NT2/D1 (cell line): ENCODE data around the gene LINGO1.

Experiments
- DNase-seq: peaks from one replicate; pipeline ENCODE4 v3.0.0-alpha.2; 2011; ENCODE audit warnings: low read depth, low spot score
- H3K27me3 ChIP-seq: 2 replicates; pipeline ENCODE4 v1.6.0; 2011; ENCODE audit warnings: mild to moderate bottlenecking; ENCODE audit not compliant: insufficient read length, insufficient read depth
- H3K36me3 ChIP-seq: 2 replicates; pipeline ENCODE4 v1.6.1; 2011; ENCODE audit warnings: mild to moderate bottlenecking, low read length, mixed read lengths; ENCODE audit not compliant: insufficient read depth, insufficient read length
- H3K4me1 ChIP-seq: 2 replicates; pipeline ENCODE4 v1.5.1; 2011; ENCODE audit not compliant: insufficient read depth, insufficient read length
- H3K4me3 ChIP-seq: 2 replicates; pipeline ENCODE4 v1.5.1; 2011; ENCODE audit warnings: low read depth; ENCODE audit not compliant: insufficient read length
- H3K9ac ChIP-seq: 2 replicates; pipeline ENCODE4 v1.6.0; 2011; ENCODE audit warnings: low read depth; ENCODE audit not compliant: insufficient read length
- H3K9me3 ChIP-seq: 2 replicates; pipeline ENCODE4 v1.5.1; 2011; ENCODE audit warnings: mild to moderate bottlenecking, low read length; ENCODE audit not compliant: insufficient read depth
- SUZ12 ChIP-seq: IDR thresholded peaks from 2 replicates; pipeline ENCODE4 v1.6.1; 2011; ENCODE audit not compliant: insufficient read length, insufficient read depth; ENCODE audit errors: extremely low read depth
- YY1 ChIP-seq: IDR thresholded peaks from 2 replicates; pipeline ENCODE4 v1.6.1; 2011; ENCODE audit not compliant: insufficient read length, insufficient read depth
- ZNF274 ChIP-seq: IDR thresholded peaks from 2 replicates; pipeline ENCODE4 v1.6.1; 2011; ENCODE audit warnings: mild to moderate bottlenecking, low read depth, low read length

LINGO1 gene

DNA sequence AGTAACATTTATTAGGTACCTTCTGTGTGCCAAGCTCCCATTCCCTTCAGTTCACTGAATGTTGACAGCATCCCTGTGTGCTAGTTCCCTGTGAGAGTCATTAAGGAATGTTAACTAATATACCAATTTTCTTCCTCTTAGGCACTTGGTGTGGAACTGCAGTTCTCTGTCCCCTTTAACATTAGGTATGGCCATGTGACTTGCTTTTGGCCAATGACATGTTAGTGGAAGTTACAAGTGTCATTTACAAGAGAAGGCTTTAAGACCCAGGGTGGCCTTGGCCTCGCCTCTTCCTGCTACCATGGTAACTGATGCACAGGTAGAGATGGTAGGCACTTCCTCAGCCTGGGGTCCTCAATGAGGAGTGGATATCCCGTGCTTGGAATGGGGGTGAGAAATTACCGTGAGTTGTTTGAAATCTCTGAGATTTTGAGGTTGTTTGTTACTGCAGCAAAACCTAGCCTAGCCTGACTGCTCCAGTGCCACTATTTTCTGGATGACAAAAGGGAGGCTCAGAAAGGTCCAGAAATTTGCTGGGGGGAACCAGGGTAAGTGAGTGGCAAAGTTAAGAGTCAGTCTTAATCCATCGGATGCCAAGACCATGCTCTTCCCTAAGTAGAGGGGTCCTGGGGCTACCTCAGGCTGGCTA lies 21.2 kb upstream of the LINGO1 start:
- no peak overlapping the region for H3K4me3 ChIP-seq
- no peaks in the 10 kb centered on the region for H3K36me3 ChIP-seq
- peaks cover 13% of the 10 kb centered on the region for H3K4me1 ChIP-seq
- H3K9ac ChIP-seq, result no peak overlapping the region
- no peak for DNase-seq
- peaks cover 13% of the 10 kb centered on the region; the same call in 1 of the 2 replicates for H3K9me3 ChIP-seq
- H3K27me3 ChIP-seq, result peaks cover under 1% of the 10 kb centered on the region
- TF ChIP-seq SUZ12, result no peak
- no peak for TF ChIP-seq ZNF274

DNA sequence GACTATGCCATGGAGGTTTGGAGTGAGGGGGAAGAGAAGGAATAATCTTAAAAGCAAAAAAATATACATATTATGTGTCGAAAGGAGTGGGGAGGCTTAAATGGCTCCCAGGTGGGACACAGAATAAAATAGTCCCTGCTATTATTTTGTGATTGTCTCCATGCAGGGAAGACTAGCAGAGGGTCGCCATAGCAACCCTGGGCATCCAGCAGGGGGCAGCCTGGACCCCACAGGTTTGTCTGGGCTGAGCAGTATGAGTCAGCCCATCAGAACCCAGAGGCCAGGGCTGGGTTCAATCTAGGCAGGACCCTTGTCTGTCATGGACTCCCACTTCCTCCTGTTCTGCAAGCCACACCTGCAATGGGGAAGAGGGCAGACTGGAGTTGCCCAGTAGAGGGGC lies 17.6 kb upstream of the LINGO1 start:
- Histone ChIP-seq H3K9me3 (peaks cover 13% of the 10 kb centered on the region; the same call in 1 of the 2 replicates), H3K27me3 (no peaks in the 10 kb centered on the region), H3K9ac (no peak overlapping the region), H3K4me1 (peaks cover 15% of the 10 kb centered on the region), H3K4me3 (no peak overlapping the region), H3K36me3 (no peaks in the 10 kb centered on the region)
- no peak for DNase-seq
- no peak for TF ChIP-seq YY1
- TF ChIP-seq SUZ12, result no peak
- TF ChIP-seq ZNF274, result no peak

DNA sequence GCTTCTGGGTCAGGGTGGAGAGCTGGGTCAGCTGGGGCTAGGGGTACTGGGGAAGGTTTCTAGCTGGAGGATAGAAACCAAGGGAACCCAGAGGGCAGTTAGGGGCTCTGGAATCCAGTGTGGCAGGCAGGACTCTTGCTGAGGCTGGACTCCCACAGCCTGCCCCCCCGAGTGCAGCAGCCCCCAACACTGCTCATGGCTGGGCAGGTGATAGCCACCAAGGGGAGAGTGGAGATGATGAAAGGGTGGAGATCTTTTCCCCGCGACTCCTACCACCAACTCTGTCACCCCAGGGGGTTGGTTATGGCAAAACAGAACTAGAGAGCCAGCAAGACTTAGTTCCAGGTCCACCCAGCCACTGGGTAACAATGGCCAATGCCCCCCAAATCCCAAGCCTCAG lies 16.9 kb upstream of the LINGO1 start:
- TF ChIP-seq ZNF274 (no peak), YY1 (no peak), SUZ12 (no peak)
- H3K4me1 ChIP-seq, result peaks cover 16% of the 10 kb centered on the region
- DNase-seq, result no peak
- H3K9ac ChIP-seq, result no peak overlapping the region
- H3K9me3 ChIP-seq, result peaks cover 12% of the 10 kb centered on the region; the same call in 1 of the 2 replicates
- H3K27me3 ChIP-seq, result no peaks in the 10 kb centered on the region
- no peak overlapping the region for H3K4me3 ChIP-seq
- no peaks in the 10 kb centered on the region for H3K36me3 ChIP-seq

DNA sequence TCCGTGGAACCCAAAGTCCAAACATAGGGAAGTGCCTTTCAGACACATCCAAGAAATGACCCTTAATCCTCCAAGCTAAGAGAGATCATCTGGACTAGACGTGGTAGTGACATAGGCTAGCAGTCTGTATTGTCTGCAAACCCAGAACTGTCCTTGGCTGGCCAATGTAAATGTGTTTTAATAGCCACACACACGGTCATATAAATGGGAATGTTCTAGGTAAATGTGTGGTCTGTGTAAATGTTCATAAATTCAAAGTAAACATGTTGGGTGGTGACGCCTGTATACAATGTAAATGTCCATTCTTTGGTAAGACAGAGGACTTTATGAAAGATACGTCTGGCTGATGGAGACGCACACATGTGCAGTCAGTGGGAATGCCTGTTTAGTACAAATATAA lies 16.3 kb upstream of the LINGO1 start:
- Histone ChIP-seq H3K27me3 (peaks cover 5% of the 10 kb centered on the region), H3K36me3 (no peaks in the 10 kb centered on the region), H3K4me3 (no peak overlapping the region), H3K4me1 (peaks cover 20% of the 10 kb centered on the region), H3K9ac (no peak overlapping the region), H3K9me3 (peaks cover 6% of the 10 kb centered on the region; the same call in 1 of the 2 replicates)
- DNase-seq, result no peak
- TF ChIP-seq ZNF274 (no peak), SUZ12 (no peak), YY1 (no peak)

DNA sequence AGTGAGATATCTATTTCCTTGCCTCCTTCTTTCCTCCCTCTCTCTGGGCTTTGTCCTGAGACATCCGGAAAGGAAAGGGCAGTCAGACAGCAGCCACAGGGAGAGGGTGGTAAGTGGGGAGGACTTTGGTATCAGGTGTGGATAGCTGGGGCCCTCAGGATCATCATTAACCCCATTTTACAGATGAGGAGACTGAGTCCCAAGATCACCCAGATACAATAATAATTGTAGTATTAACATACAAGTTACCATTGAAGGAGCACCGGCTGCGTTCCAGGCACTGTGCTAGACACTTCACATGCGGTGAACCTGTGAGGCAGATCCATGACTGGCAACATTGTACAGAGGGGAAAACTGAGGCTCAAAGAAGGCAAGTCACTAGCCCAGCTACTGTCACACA lies 15.2 kb upstream of the LINGO1 start:
- DNase-seq, result no peak
- Histone ChIP-seq H3K9me3 (no peaks in the 10 kb centered on the region), H3K27me3 (peaks cover 12% of the 10 kb centered on the region), H3K36me3 (no peaks in the 10 kb centered on the region), H3K9ac (no peak overlapping the region), H3K4me3 (no peak overlapping the region), H3K4me1 (peaks cover 26% of the 10 kb centered on the region)
- no peak for TF ChIP-seq YY1
- no peak for TF ChIP-seq ZNF274
- TF ChIP-seq SUZ12, result no peak

DNA sequence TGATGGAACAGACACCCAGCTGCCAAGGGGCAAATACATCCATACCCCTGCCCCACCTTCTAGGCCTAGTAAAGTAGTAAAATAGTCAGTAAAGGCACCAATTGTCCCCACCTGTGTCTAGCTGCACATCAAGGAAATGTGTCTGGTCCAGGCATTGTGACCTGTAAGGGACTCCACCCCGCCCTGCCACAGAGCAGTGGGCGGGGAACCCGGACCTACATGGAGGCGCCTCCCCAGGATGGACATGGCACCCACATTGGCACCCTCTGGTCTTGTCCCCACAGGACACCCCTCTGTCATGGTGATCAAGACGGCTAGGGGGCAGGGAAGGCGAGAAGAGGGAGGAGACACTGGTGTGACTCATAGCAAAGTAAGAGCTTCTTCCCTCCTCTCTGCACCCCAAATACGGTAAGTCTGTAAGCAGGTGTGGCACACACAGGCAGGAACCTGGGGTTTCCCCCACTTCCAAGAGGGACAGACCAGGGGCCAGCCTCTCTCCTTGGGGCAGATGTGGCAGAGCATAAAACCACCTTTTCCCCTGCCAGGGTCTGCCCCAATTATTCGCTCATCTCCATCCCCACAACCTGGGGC lies 13.5 kb upstream of the LINGO1 start:
- DNase-seq, result no peak
- H3K36me3 ChIP-seq, result no peaks in the 10 kb centered on the region
- no peak overlapping the region for H3K9ac ChIP-seq
- H3K4me1 ChIP-seq, result peaks cover 38% of the 10 kb centered on the region
- TF ChIP-seq ZNF274 (no peak), SUZ12 (no peak), YY1 (no peak)
- peaks cover 25% of the 10 kb centered on the region for H3K27me3 ChIP-seq
- H3K4me3 ChIP-seq, result no peak overlapping the region
- H3K9me3 ChIP-seq, result no peaks in the 10 kb centered on the region

DNA sequence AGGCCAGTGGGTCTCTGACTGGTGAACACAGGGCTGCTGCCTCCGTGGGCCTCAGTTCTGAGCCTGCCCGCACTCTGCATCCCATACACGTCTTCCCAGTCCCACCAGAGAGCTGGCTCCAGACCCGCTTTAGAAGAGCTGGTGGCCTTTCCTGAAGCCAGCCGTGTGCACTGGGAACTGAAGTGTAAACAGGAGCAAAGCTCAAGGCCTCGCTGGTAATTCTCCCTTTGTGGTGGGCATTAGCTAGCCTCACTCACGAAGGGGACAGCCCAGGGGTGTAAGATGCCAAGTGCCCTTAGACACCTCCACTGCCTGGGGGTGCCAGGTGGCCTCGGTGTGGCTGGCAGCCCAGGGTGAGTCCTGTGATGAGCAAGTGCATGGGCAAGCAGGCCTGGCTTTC lies 12.9 kb upstream of the LINGO1 start:
- no peak for DNase-seq
- H3K27me3 ChIP-seq, result peaks cover 30% of the 10 kb centered on the region
- TF ChIP-seq SUZ12, result no peak
- TF ChIP-seq ZNF274, result no peak
- TF ChIP-seq YY1, result no peak
- H3K4me1 ChIP-seq, result peaks cover 36% of the 10 kb centered on the region
- H3K36me3 ChIP-seq, result no peaks in the 10 kb centered on the region
- H3K9me3 ChIP-seq, result no peaks in the 10 kb centered on the region
- H3K9ac ChIP-seq, result no peak overlapping the region
- H3K4me3 ChIP-seq, result no peak overlapping the region
